COLO668 (cell line): ENCODE measurements around the gene CCDC33.

Experiments used
- DNase-seq: peaks from one replicate; lab custom pipeline; 2025; ENCODE audit not compliant: unreplicated experiment; lab: John Stamatoyannopoulos, UW

CCDC33 gene

GRCh38 chr15:74281147-74282133, 45.3 kb downstream of the CCDC33 start:
- DNase-seq = no peak

- DNase-seq = no peak
Observed at GRCh38 chr15:74283368-74283767, 47.2 kb downstream of the CCDC33 start.

- DNase-seq = no peak
Observed at GRCh38 chr15:74289671-74290070, 53.5 kb downstream of the CCDC33 start.

GRCh38 chr15:74290645-74291044, 54.5 kb downstream of the CCDC33 start:
- no peak for DNase-seq

- peak; percentile 19 for DNase-seq
Observed at GRCh38 chr15:74291101-74292071, 55.3 kb downstream of the CCDC33 start.

- DNase-seq = no peak
Observed at GRCh38 chr15:74293021-74293810, 57.1 kb downstream of the CCDC33 start.

GRCh38 chr15:74294010-74294409, 57.9 kb downstream of the CCDC33 start:
- DNase-seq = peak; percentile 63

- DNase-seq = peak; percentile 13
Observed at GRCh38 chr15:74295800-74296199, 59.7 kb downstream of the CCDC33 start.

- no peak for DNase-seq
Observed at GRCh38 chr15:74297887-74298286, 61.8 kb downstream of the CCDC33 start.

GRCh38 chr15:74300057-74300795, 64.1 kb downstream of the CCDC33 start:
- DNase-seq = no peak

GRCh38 chr15:74301583-74302361, 65.6 kb downstream of the CCDC33 start:
- no peak for DNase-seq

- DNase-seq = peak; percentile 61
Observed at GRCh38 chr15:74302821-74303359, 66.8 kb downstream of the CCDC33 start.

- DNase-seq = no peak
Observed at GRCh38 chr15:74303741-74304309, 67.7 kb downstream of the CCDC33 start.

GRCh38 chr15:74304431-74304830, 68.3 kb downstream of the CCDC33 start:
- DNase-seq = peak; percentile 3

- no peak for DNase-seq
Observed at GRCh38 chr15:74305687-74306086, 69.6 kb downstream of the CCDC33 start.

GRCh38 chr15:74306781-74307217, 70.7 kb downstream of the CCDC33 start:
- no peak for DNase-seq

GRCh38 chr15:74307827-74308811, 72.0 kb downstream of the CCDC33 start:
- peak; percentile 63 for DNase-seq
